NCI-H2029 treated with DMSO at 0.1 percent for 48 hours (cell line): ENCODE results near the gene TMEM108.
A peak's percentile ranks its signal among the peaks of the same experiment; 100 is the strongest.

Source experiments
- DNase-seq: peaks from one replicate; lab custom pipeline; 2025; lab: John Stamatoyannopoulos, UW

Gene TMEM108

GRCh38 chr3:133278260-133279043 is 240.3 kb downstream of the TMEM108 start:
- DNase-seq, result no peak

GRCh38 chr3:133280586-133280985 is 242.4 kb downstream of the TMEM108 start:
- peak; percentile 34 for DNase-seq

- no peak for DNase-seq
Measured at GRCh38 chr3:133282236-133282635, 244.0 kb downstream of the TMEM108 start.

GRCh38 chr3:133283958-133284807 is 246.0 kb downstream of the TMEM108 start:
- DNase-seq, result no peak

GRCh38 chr3:133289322-133289721 is 251.1 kb downstream of the TMEM108 start:
- DNase-seq, result peak; percentile 3

- DNase-seq, result peak; percentile 74
Measured at GRCh38 chr3:133292296-133292695, 254.1 kb downstream of the TMEM108 start.

GRCh38 chr3:133293397-133294110 is 255.4 kb downstream of the TMEM108 start:
- DNase-seq, result peak; percentile 17

- DNase-seq, result no peak
Measured at GRCh38 chr3:133294253-133294652, 256.1 kb downstream of the TMEM108 start.

GRCh38 chr3:133295199-133295901 is 257.2 kb downstream of the TMEM108 start:
- peak; percentile 5 for DNase-seq

- DNase-seq, result no peak
Measured at GRCh38 chr3:133295944-133296917, 258.0 kb downstream of the TMEM108 start.

- no peak for DNase-seq
Measured at GRCh38 chr3:133296981-133297380, 258.8 kb downstream of the TMEM108 start.

GRCh38 chr3:133300102-133300501 is 261.9 kb downstream of the TMEM108 start:
- DNase-seq, result no peak

- no peak for DNase-seq
Measured at GRCh38 chr3:133301194-133301593, 263.0 kb downstream of the TMEM108 start.

- no peak for DNase-seq
Measured at GRCh38 chr3:133301731-133302130, 263.5 kb downstream of the TMEM108 start.

- no peak for DNase-seq
Measured at GRCh38 chr3:133303430-133303829, 265.2 kb downstream of the TMEM108 start.

GRCh38 chr3:133317866-133318265 is 279.7 kb downstream of the TMEM108 start:
- DNase-seq, result no peak

GRCh38 chr3:133328373-133328772 is 290.2 kb downstream of the TMEM108 start:
- no peak for DNase-seq

GRCh38 chr3:133329626-133330025 is 291.4 kb downstream of the TMEM108 start:
- DNase-seq, result no peak

- DNase-seq, result peak; percentile 40
Measured at GRCh38 chr3:133330065-133330464, 291.9 kb downstream of the TMEM108 start.

GRCh38 chr3:133330522-133330921 is 292.3 kb downstream of the TMEM108 start:
- DNase-seq, result no peak

- DNase-seq, result no peak
Measured at GRCh38 chr3:133354721-133355120, 316.5 kb downstream of the TMEM108 start.
